WTC11 (cell line): ENCODE results near the gene CLOCK. TPM values are rescaled to one million over a fixed set of nuclear protein-coding genes. Genes with fewer than 3 reads are reported as not detected.

Source experiments
- ATAC-seq: fragments of 200-7000 bp; cut with Tn5 transposase; 2 replicates; pipeline ENCODE4 v1.10.0; 2021; ENCODE audit warnings: mild to moderate bottlenecking, moderate library complexity
- CTCF ChIA-PET: fragments of 300-600 bp; sonication (Branson Sonifier 250); formaldehyde crosslinking; loops from one replicate; lab custom pipeline; 2021; ENCODE audit warnings: antibody characterized with exemption; lab: Charles Lee
- POLR2A ChIA-PET: fragments of 350-600 bp; sonication (Branson Sonifier 250); formaldehyde crosslinking; loops from one replicate; lab custom pipeline; 2021; ENCODE audit warnings: antibody characterized with exemption; lab: Charles Lee
- DNase-seq: peaks from one replicate; pipeline ENCODE4 v3.0.0; 2021; ENCODE audit warnings: low spot score
- H3K27ac Mint-ChIP-seq: 2 replicates; pipeline ENCODE4 v1.8.0; 2021; ENCODE audit warnings: mixed read lengths
- H3K27me3 Mint-ChIP-seq: 2 replicates; pipeline ENCODE4 v1.8.0; 2021; ENCODE audit warnings: low read depth, mild to moderate bottlenecking, moderate library complexity, mixed read lengths
- H3K36me3 Mint-ChIP-seq: 2 replicates; pipeline ENCODE4 v1.8.0; 2021; ENCODE audit warnings: mixed read lengths
- H3K4me1 Mint-ChIP-seq: 2 replicates; pipeline ENCODE4 v1.8.0; 2022; ENCODE audit warnings: mixed read lengths
- H3K4me3 Mint-ChIP-seq: 2 replicates; pipeline ENCODE4 v1.8.0; 2021; ENCODE audit warnings: mild to moderate bottlenecking, moderate library complexity, mixed read lengths
- H3K9me3 Mint-ChIP-seq: 2 replicates; pipeline ENCODE4 v1.8.0; 2021; ENCODE audit warnings: mixed read lengths
- AFF4 ChIP-seq: sonication (generic); formaldehyde crosslinking; IDR thresholded peaks from 2 replicates; pipeline ENCODE4 v1.8.1; 2023; ENCODE audit warnings: mild to moderate bottlenecking, missing genetic modification reagents, borderline replicate concordance
- ATF6 ChIP-seq: sonication (generic); formaldehyde crosslinking; IDR thresholded peaks from 2 replicates; pipeline ENCODE4 v1.8.1; 2023; ENCODE audit warnings: mild to moderate bottlenecking, missing genetic modification reagents
- E2F4 ChIP-seq: sonication (generic); formaldehyde crosslinking; IDR thresholded peaks from 2 replicates; pipeline ENCODE4 v1.8.1; 2022; ENCODE audit warnings: low read depth, mild to moderate bottlenecking, moderate library complexity, missing genetic modification reagents, borderline replicate concordance
- E2F5 ChIP-seq: sonication (generic); formaldehyde crosslinking; IDR thresholded peaks from 2 replicates; pipeline ENCODE4 v1.8.1; 2022; ENCODE audit warnings: mild to moderate bottlenecking, moderate library complexity, missing genetic modification reagents
- JAZF1 ChIP-seq: fragments of 250-450 bp; sonication (Bioruptor Pico); IDR thresholded peaks from 2 replicates; pipeline ENCODE4 v1.9.0; 2021; ENCODE audit warnings: moderate library complexity, mild to moderate bottlenecking, inconsistent platforms
- MXD4 ChIP-seq: fragments of 250-450 bp; sonication (Bioruptor Pico); IDR thresholded peaks from 2 replicates; pipeline ENCODE4 v1.8.0; 2021; ENCODE audit warnings: mild to moderate bottlenecking, moderate library complexity, borderline replicate concordance
- NR3C1 ChIP-seq: sonication (generic); formaldehyde crosslinking; conservative IDR thresholded peaks from 2 replicates; pipeline ENCODE4 v1.8.1; 2023; ENCODE audit warnings: low read depth, mild to moderate bottlenecking, missing genetic modification reagents
- PREB ChIP-seq: sonication (generic); formaldehyde crosslinking; IDR thresholded peaks from 2 replicates; pipeline ENCODE4 v1.8.1; 2022; ENCODE audit warnings: mild to moderate bottlenecking, missing genetic modification reagents, moderate library complexity, borderline replicate concordance
- RORB ChIP-seq: fragments of 250-450 bp; sonication (Bioruptor Pico); IDR thresholded peaks from 2 replicates; pipeline ENCODE4 v1.9.0; 2021; ENCODE audit warnings: mild to moderate bottlenecking
- USF2 ChIP-seq: sonication (generic); formaldehyde crosslinking; IDR thresholded peaks from 2 replicates; pipeline ENCODE4 v1.8.1; 2023; ENCODE audit warnings: mild to moderate bottlenecking, missing genetic modification reagents, moderate library complexity
- ZBTB21 ChIP-seq: sonication (generic); formaldehyde crosslinking; IDR thresholded peaks from 2 replicates; pipeline ENCODE4 v1.8.1; 2023; ENCODE audit warnings: mild to moderate bottlenecking, missing genetic modification reagents, borderline replicate concordance
- ZNF532 ChIP-seq: fragments of 250-450 bp; sonication (Bioruptor Pico); IDR thresholded peaks from 2 replicates; pipeline ENCODE4 v1.9.0; 2021; ENCODE audit warnings: mild to moderate bottlenecking, borderline replicate concordance
- total RNA-seq: library from RNA; stranded (reverse); gene quantifications from 3 replicates; pipeline ENCODE4 v1.2.3, GENCODE V29; 2021

CLOCK gene
- total RNA-seq, 1 experiment from 2014 or later, result 18.6 TPM

- TF ChIP-seq E2F4 (no peak), NR3C1 (no peak), ATF6 (no peak), ZBTB21 (CRISPR knock-in tag) (no peak), JAZF1 (CRISPR knock-in tag) (no peak)
- ATAC-seq, result no peak
- no peaks in the 10 kb centered on the region for H3K9me3 Mint-ChIP-seq
Measured at GRCh38 chr4:55440786-55441185, 105.9 kb downstream of the CLOCK start.

GRCh38 chr4:55439023-55439422, 107.7 kb downstream of the CLOCK start:
- Mint-ChIP-seq H3K27ac (no peak overlapping the region), H3K9me3 (no peaks in the 10 kb centered on the region), H3K4me3 (no peak overlapping the region), H3K36me3 (peaks cover 50% of the 10 kb centered on the region), H3K27me3 (no peaks in the 10 kb centered on the region), H3K4me1 (peaks cover 11% of the 10 kb centered on the region)
- POLR2A ChIA-PET, result no interaction called here
- DNase-seq, result no peak
- CTCF ChIA-PET, result no interaction called here
- TF ChIP-seq MXD4 (CRISPR knock-in tag) (no peak), PREB (no peak)
- TF ChIP-seq, all 79 proteins: peak for 0
- ATAC-seq, result no peak

More at GRCh38 chr4:55440786-55441185, 105.9 kb downstream of the CLOCK start:
- ChIA-PET CTCF (no interaction called here), POLR2A (no interaction called here)
- Mint-ChIP-seq H3K27ac (no peak overlapping the region), H3K4me3 (no peak overlapping the region), H3K4me1 (peaks cover 2% of the 10 kb centered on the region; the same call in 1 of the 2 replicates), H3K36me3 (peaks cover 40% of the 10 kb centered on the region), H3K27me3 (no peaks in the 10 kb centered on the region)
- DNase-seq, result no peak

- no peaks in the 10 kb centered on the region for H3K27me3 Mint-ChIP-seq
- H3K27ac Mint-ChIP-seq, result no peak overlapping the region; the same call in 1 of the 2 replicates
- no peaks in the 10 kb centered on the region for H3K9me3 Mint-ChIP-seq
- TF ChIP-seq RORB, result no peak
- TF ChIP-seq USF2 (CRISPR knock-in tag), result no peak
- TF ChIP-seq AFF4 (CRISPR knock-in tag), result no peak
- no peak for TF ChIP-seq E2F5 (CRISPR knock-in tag)
- TF ChIP-seq ZNF532, result no peak
- H3K4me3 Mint-ChIP-seq, result no peak overlapping the region
- ChIA-PET CTCF (no interaction called here), POLR2A (interaction anchor here (0.5 kb wide), 1 partner anchor 365 kb away, joined by 3 read pairs; no protein-coding TSS in a partner anchor)
- H3K4me1 Mint-ChIP-seq, result peaks cover 11% of the 10 kb centered on the region
- H3K36me3 Mint-ChIP-seq, result peaks cover 47% of the 10 kb centered on the region
- ATAC-seq, result no peak
- DNase-seq, result no peak
Measured at GRCh38 chr4:55438314-55438713, 108.4 kb downstream of the CLOCK start.
